Sigmoid colon (tissue), 7 donors: ENCODE data around the gene GPR39. TPM values are rescaled to one million over a fixed set of nuclear protein-coding genes. Genes with fewer than 3 reads are reported as not detected.
"Not testable (repeated sequence)": the region's sequence is repeated elsewhere in the genome, so short reads cannot be mapped to it uniquely, and the experiment has no call there.

ENCODE experiments used
- DNase-seq: peaks from one replicate; pipeline ENCODE4 v3.0.0-alpha.2; 2019
- H3K27ac ChIP-seq, 4 donors: fragments of 200-600 bp; sonication (generic); one replicate each; pipeline ENCODE4 v1.5.1; 2016 to 2019; ENCODE audit warnings: mild to moderate bottlenecking in 1 of 4
- H3K27me3 ChIP-seq, 3 donors: fragments of 200-600 bp; sonication (generic); one replicate each; pipeline ENCODE4 v1.5.1; 2019; ENCODE audit warnings: mild to moderate bottlenecking in 1 of 3
- H3K36me3 ChIP-seq, 4 donors: fragments of 200-600 bp; sonication (generic); one replicate each; pipeline ENCODE4 v1.5.1; 2016 to 2019
- H3K4me1 ChIP-seq, 4 donors: fragments of 200-600 bp; sonication (generic); one replicate each; pipeline ENCODE4 v1.5.1; 2017 to 2019
- H3K4me3 ChIP-seq, 4 donors: fragments of 200-600 bp; sonication (generic); one replicate each; pipeline ENCODE4 v1.5.1; 2017 to 2019; ENCODE audit warnings: mild to moderate bottlenecking in 2 of 4, moderate library complexity in 1 of 4
- H3K9me3 ChIP-seq, 4 donors: fragments of 200-600 bp in 3 of 4; sonication (generic) in 3 of 4; one replicate each; pipeline versions ENCODE4 v1.5.1 to v1.6.1; 2013 to 2019
- CTCF ChIP-seq, 4 experiments: fragments of 450-650 bp in 3 of 4; fragments of 200-600 bp in 1 of 4; IDR thresholded peaks; one replicate each; pipeline ENCODE4 v1.5.1; 2016 to 2019; ENCODE audit warnings: antibody characterized with exemption in 4 of 4, mild to moderate bottlenecking in 3 of 4, moderate library complexity in 2 of 4
- EP300 ChIP-seq, 4 donors: sonication (generic); formaldehyde crosslinking; IDR thresholded peaks; one replicate each; pipeline ENCODE4 v1.6.1; 2017; ENCODE audit warnings: antibody characterized with exemption in 4 of 4
- POLR2A ChIP-seq, 2 donors: fragments of 450-650 bp; IDR thresholded peaks; one replicate each; pipeline ENCODE4 v1.6.1; 2016; ENCODE audit warnings: antibody characterized with exemption in 2 of 2, mild to moderate bottlenecking in 2 of 2, moderate library complexity in 2 of 2
- POLR2AphosphoS5 ChIP-seq, 4 donors: sonication (generic); formaldehyde crosslinking; IDR thresholded peaks; one replicate each; pipeline ENCODE4 v1.6.1; 2017; ENCODE audit warnings: antibody characterized with exemption in 4 of 4
- WGBS, 2 donors: extraction: QIAGEN DNeasy Blood & Tissue Kit; methylation state at CpG; one replicate each; pipeline ENCODE4 v1.1.7; 2013; 5-methylcytosine and 5-hydroxymethylcytosine counted together
- intact Hi-C: fragments of 100-400 bp; cut with DNase I; formaldehyde crosslinking; loops from one replicate; pipeline ENCODE4 v1.15.1; 2023
- polyA plus RNA-seq, 3 donors: library from polyadenylated mRNA; stranded (reverse); fragments of 200-250 nt; gene quantifications; one replicate each; pipeline ENCODE4 v1.2.3, GENCODE V29; 2013
- total RNA-seq, 4 donors: library from RNA; depleted of rRNA; stranded (reverse); fragments of >200 nt; gene quantifications; one replicate each; pipeline ENCODE4 v1.1.0, GENCODE V29; 2016
- donor health status: healthy with polysubstance abuse.
- donor health status: Bipolar disorder and iron deficiency.
- donor health status: healthy.

Gene GPR39
- total and polyA plus RNA-seq, 7 donors, result 0.28 to 7.7 (median 1.6) TPM; not detected in 1

DNA sequence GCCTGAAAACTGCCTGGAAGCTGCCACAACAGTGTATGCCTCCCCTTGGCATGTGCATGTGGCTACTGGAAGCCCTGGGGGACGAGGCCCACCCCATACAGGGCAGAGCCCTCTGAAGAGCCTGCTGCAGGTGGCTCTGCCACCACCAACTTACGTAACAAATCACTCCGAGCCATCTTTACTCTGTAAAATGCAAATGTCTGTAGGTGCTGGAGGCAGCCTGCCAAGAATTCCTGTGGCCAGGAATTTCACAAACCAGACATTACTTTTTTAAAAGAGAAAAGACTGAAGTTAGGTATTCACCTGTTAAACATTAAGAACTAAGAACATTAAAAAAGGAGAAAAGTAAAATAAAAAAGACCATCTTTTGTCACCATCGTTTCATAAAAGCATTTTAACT lies 106.3 kb downstream of the GPR39 start:
- intact Hi-C loops, result no loop called here
- no peak for TF ChIP-seq EP300 (IDR thresholded peaks at IDR 0.05)
- no peak for TF ChIP-seq POLR2AphosphoS5 (IDR thresholded peaks at IDR 0.05)
- TF ChIP-seq CTCF (IDR thresholded peaks at IDR 0.05), result no peak
- TF ChIP-seq POLR2A (IDR thresholded peaks at IDR 0.05), result no peak
- H3K4me1 ChIP-seq, result no peaks in the 10 kb centered on the region
- no peak overlapping the region for H3K27ac ChIP-seq
- H3K4me3 ChIP-seq, result no peak overlapping the region
- no peaks in the 10 kb centered on the region for H3K27me3 ChIP-seq
- no peaks in the 10 kb centered on the region for H3K36me3 ChIP-seq
- no peaks in the 10 kb centered on the region for H3K9me3 ChIP-seq
- WGBS, 2 donors, result 76 to 85% methylated on average over 4 of the region's 4 CpGs
- no peak for DNase-seq

- H3K27me3 ChIP-seq, DNase-seq, H3K4me1 ChIP-seq, H3K4me3 ChIP-seq, intact Hi-C loops, H3K36me3 ChIP-seq, H3K9me3 ChIP-seq, H3K27ac ChIP-seq: not testable (repeated sequence)
- WGBS, 2 donors, result 69 to 84% methylated on average over 1 of the region's 1 CpG
These were observed 120.5 kb downstream of the GPR39 start for GRCh38 chr2:132537061-132537460.

GRCh38 chr2:132538331-132538855 lies 121.8 kb downstream of the GPR39 start:
- H3K36me3 ChIP-seq, result no peaks in the 10 kb centered on the region
- DNase-seq, result no peak
- intact Hi-C loops, result no loop called here
- H3K4me1 ChIP-seq, result no peaks in the 10 kb centered on the region
- 67 to 82% methylated on average over 4 of the region's 4 CpGs for WGBS, 2 donors
- no peaks in the 10 kb centered on the region for H3K27me3 ChIP-seq
- no peak overlapping the region for H3K27ac ChIP-seq
- TF ChIP-seq POLR2A (IDR thresholded peaks at IDR 0.05) (no peak), EP300 (IDR thresholded peaks at IDR 0.05) (no peak), POLR2AphosphoS5 (IDR thresholded peaks at IDR 0.05) (no peak), CTCF (IDR thresholded peaks at IDR 0.05) (no peak)
- H3K9me3 ChIP-seq, result no peaks in the 10 kb centered on the region
- no peak overlapping the region for H3K4me3 ChIP-seq

- WGBS, 2 donors, result 77 to 92% methylated on average over 4 of the region's 4 CpGs
- H3K27me3 ChIP-seq, result no peaks in the 10 kb centered on the region
- H3K4me3 ChIP-seq, result no peak overlapping the region
- intact Hi-C loops, result no loop called here
- DNase-seq, result no peak
- TF ChIP-seq POLR2AphosphoS5 (IDR thresholded peaks at IDR 0.05), result no peak
- no peak for TF ChIP-seq POLR2A (IDR thresholded peaks at IDR 0.05)
- TF ChIP-seq CTCF (IDR thresholded peaks at IDR 0.05), result no peak
- TF ChIP-seq EP300 (IDR thresholded peaks at IDR 0.05), result no peak
- no peaks in the 10 kb centered on the region for H3K4me1 ChIP-seq
- no peaks in the 10 kb centered on the region for H3K9me3 ChIP-seq
- H3K27ac ChIP-seq, result no peak overlapping the region
- H3K36me3 ChIP-seq, result no peaks in the 10 kb centered on the region
These were observed 123.6 kb downstream of the GPR39 start for GRCh38 chr2:132540166-132540565.

DNA sequence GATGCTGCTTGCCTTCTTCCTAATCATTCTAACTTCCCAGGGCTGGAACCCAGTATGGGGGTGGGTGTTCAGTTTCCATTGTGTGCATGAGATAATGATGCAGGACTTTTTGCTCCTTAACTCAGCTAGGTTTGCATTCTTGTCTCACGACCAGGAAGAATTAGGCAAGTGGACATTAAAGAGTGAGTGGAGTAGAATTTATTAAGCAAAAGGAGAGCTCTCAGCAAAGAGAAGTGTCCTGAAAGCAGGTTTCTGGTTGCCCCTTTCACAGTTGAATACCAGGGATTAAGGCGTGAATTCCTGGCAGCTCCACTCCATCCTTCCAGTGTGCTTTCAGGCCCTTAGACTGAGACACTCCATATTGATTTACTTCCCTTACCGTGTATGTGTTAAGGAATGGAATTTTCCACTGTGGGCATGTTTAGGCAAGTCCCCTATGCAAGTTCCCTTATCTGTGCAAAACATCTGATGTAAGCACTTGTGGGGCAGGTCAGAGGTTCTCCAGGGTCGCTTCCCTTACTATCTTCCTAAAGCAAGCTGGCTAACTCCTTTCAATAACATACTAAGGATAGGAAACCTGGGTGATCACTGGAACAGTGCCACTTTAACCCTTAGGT lies 126.5 kb downstream of the GPR39 start:
- Histone ChIP-seq H3K4me3 (no peak overlapping the region), H3K36me3 (no peaks in the 10 kb centered on the region), H3K27me3 (no peaks in the 10 kb centered on the region), H3K4me1 (no peaks in the 10 kb centered on the region), H3K27ac (no peak overlapping the region), H3K9me3 (no peaks in the 10 kb centered on the region)
- TF ChIP-seq POLR2A (IDR thresholded peaks at IDR 0.05), result no peak
- no peak for TF ChIP-seq EP300 (IDR thresholded peaks at IDR 0.05)
- no peak for TF ChIP-seq POLR2AphosphoS5 (IDR thresholded peaks at IDR 0.05)
- TF ChIP-seq CTCF (IDR thresholded peaks at IDR 0.05), result no peak
- intact Hi-C loops, result no loop called here
- WGBS, 2 donors, result 69 to 74% methylated on average over 4 of the region's 4 CpGs
- DNase-seq, result no peak
